Activated naive CD4-positive, alpha-beta T cell treated with anti-CD3 and anti-CD28 coated beads, Interleukin-2, amount 50 U/mL, for 72 hours (primary cell): ENCODE measurements around the gene FCER1A. TPM values are rescaled to one million over a fixed set of nuclear protein-coding genes. Genes with fewer than 3 reads are reported as not detected.
"Not testable (repeated sequence)": the region's sequence is repeated elsewhere in the genome, so short reads cannot be mapped to it uniquely, and the experiment has no call there.

ENCODE experiments used
- ATAC-seq, 2 donors: fragments of 150-1000 bp; cut with Tn5 transposase; 2 replicates each; pipeline ENCODE4 v1.10.0; 2021; ENCODE audit warnings: mild to moderate bottlenecking in 2 of 2, moderate library complexity in 2 of 2
- DNase-seq, 2 donors: peaks; one replicate each; pipeline ENCODE4 v3.0.0; 2021 to 2022; ENCODE audit warnings: low spot score in 2 of 2
- H3K27ac Mint-ChIP-seq, 2 donors: one replicate each; pipeline ENCODE4 v1.8.0; 2022; ENCODE audit warnings: mild to moderate bottlenecking in 2 of 2, mixed read lengths in 2 of 2
- H3K36me3 Mint-ChIP-seq, 2 donors: one replicate each; pipeline ENCODE4 v1.8.0; 2022; ENCODE audit warnings: mixed read lengths in 2 of 2
- H3K9me3 Mint-ChIP-seq, 2 donors: one replicate each; pipeline ENCODE4 v1.8.0; 2022; ENCODE audit warnings: mixed read lengths in 2 of 2
- total RNA-seq, 2 donors: library from RNA; stranded (reverse); gene quantifications; one replicate each; pipeline ENCODE4 v1.2.3, GENCODE V29; 2022

The FCER1A gene
- total RNA-seq, 2 donors from 2014 or later = 0.20 to 0.21 TPM

- Mint-ChIP-seq H3K9me3 (no peaks in the 10 kb centered on the region), H3K27ac (no peak overlapping the region), H3K36me3 (no peaks in the 10 kb centered on the region)
- no peak for DNase-seq
- ATAC-seq = no peak
These were observed 35.9 kb downstream of the FCER1A start for GRCh38 chr1:159338018-159338417.

GRCh38 chr1:159339536-159339935 lies 37.4 kb downstream of the FCER1A start:
- no peaks in the 10 kb centered on the region for H3K36me3 Mint-ChIP-seq
- no peak overlapping the region for H3K27ac Mint-ChIP-seq
- no peaks in the 10 kb centered on the region for H3K9me3 Mint-ChIP-seq
- no peak for ATAC-seq
- no peak for DNase-seq

DNA sequence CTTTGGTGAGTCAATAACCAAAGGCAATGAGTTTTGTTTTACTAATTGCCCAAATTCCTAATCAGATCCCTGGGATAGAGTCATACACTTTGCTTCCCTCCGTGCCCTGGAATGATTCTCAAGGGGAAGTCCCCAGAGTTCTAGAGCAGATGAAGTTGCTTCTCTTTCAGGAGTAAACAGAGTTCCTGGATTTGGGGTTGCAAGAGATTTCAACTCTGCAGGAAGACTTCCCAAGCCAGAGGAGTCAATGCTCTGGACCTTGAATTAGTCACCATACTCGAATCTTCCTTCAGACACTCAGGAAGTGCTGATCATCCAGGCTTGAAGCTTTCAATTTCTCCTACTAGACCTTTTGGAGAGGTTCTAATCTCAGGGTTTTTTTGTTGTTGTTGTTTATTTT lies 39.6 kb downstream of the FCER1A start:
- H3K27ac Mint-ChIP-seq = no peak overlapping the region
- no peak for ATAC-seq
- no peak for DNase-seq
- H3K36me3 Mint-ChIP-seq = no peaks in the 10 kb centered on the region
- H3K9me3 Mint-ChIP-seq = no peaks in the 10 kb centered on the region

DNA sequence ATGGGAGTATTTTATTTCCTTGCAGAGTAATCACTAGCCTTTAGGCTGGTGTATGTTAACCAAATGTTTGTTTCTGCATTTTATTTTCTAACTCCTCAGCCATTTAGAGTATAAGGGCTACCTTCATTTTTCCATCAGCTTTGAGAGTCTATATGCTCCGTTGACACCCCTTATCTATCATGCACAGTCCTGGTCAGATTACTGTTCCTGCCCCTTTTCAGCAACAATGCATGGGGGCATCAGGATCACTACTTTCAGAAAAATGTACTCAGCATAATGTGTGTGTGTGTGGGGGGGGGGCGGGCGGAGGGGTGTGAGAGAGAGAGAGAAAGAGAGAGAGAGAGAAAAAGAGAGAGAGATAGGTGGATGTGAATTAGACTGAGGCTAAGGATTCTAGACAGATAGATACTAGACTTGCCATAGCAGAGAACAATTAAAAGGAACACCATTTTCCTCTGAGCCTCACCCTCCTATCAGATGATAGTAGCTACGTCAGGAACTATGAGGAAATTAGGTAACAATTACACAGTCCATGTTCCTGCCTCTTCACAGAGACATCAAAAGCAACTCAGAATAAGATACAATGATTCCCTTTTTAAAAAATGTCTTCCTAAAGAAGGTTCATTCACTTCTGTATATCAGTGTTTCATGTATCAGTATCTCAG lies 40.8 kb downstream of the FCER1A start:
- ATAC-seq (no peak), DNase-seq (no peak)
- Mint-ChIP-seq H3K36me3 (no peaks in the 10 kb centered on the region), H3K27ac (no peak overlapping the region), H3K9me3 (no peaks in the 10 kb centered on the region)

GRCh38 chr1:159349374-159349773 lies 47.2 kb downstream of the FCER1A start:
- not testable (repeated sequence) for H3K36me3 Mint-ChIP-seq, ATAC-seq, DNase-seq, H3K9me3 Mint-ChIP-seq, H3K27ac Mint-ChIP-seq

GRCh38 chr1:159352436-159352835 lies 50.3 kb downstream of the FCER1A start:
- Mint-ChIP-seq H3K36me3 (no peaks in the 10 kb centered on the region), H3K9me3 (peaks cover 3 to 10% of the 10 kb centered on the region in 2 donors)

More at GRCh38 chr1:159352436-159352835, 50.3 kb downstream of the FCER1A start:
- no peak overlapping the region for H3K27ac Mint-ChIP-seq
- ATAC-seq (no peak), DNase-seq (no peak)

Other genes with a start within 250 kb of the FCER1A start
- 10 to 100 TPM; 14.4 to 23.6 TPM for gene AIM2, start 225.6 kb upstream of the FCER1A start, total RNA-seq
- gene CADM3, start 130.7 kb upstream of the FCER1A start, total RNA-seq = not detected
- not detected for gene ACKR1, start 97.5 kb upstream of the FCER1A start, total RNA-seq
- gene OR10J4, start 129.9 kb downstream of the FCER1A start, total RNA-seq = not detected
- not detected for gene OR10J1, start 137.4 kb downstream of the FCER1A start, total RNA-seq
- gene OR10J5, start 233.7 kb downstream of the FCER1A start, total RNA-seq = not detected